ENCODE results near the gene PLPP3. TPM values are rescaled to one million over a fixed set of nuclear protein-coding genes. Genes with fewer than 3 reads are reported as not detected.

PLPP3 gene
- total RNA-seq, 2 experiments from 2014 or later = not detected

DNA sequence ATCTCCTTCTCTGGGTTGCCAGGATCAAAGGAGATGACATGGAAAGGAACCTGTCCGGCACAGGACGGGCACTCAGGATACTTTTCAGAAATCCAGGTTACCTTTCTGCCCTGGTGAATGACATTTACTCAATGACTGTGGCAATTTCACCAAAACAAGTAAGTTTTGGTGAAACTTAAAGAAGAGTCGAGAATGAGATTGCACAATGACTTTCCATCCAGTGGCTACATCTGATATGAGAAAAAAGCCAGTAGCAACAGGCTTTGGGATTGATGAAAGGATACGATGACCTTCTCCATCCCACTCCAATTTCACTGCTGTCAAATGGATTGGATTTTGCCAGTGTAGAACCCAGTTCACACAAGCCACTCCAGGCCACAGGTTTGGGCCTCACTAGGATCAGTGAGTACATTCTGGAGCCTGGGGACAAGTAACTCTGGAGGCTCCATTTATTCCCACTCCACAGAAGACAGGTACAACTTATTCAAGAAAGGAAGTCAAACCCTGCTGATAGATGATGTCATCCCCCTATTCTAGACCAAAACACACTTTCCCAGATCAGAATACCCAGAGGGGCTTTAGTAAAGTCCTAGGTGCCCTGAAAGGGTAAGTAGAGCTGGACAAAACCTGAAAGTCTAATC lies 63.3 kb downstream of the PLPP3 start:
- no peaks in the 10 kb centered on the region for H3K4me1 Mint-ChIP-seq
- intact Hi-C loops (cut with DNase I, micrococcal nuclease) = no loop called here
- H3K4me3 Mint-ChIP-seq = no peak overlapping the region
- ChIA-PET POLR2A (no interaction called here), CTCF (no interaction called here)
- H3K36me3 Mint-ChIP-seq (ENCODE audit: low read depth) = no peaks in the 10 kb centered on the region
- DNase-seq = no peak
- H3K9me3 Mint-ChIP-seq (ENCODE audit: low read depth) = no peaks in the 10 kb centered on the region
- no peak overlapping the region for H3K27ac Mint-ChIP-seq
- H3K27me3 Mint-ChIP-seq = no peaks in the 10 kb centered on the region
- ATAC-seq = no peak

DNA sequence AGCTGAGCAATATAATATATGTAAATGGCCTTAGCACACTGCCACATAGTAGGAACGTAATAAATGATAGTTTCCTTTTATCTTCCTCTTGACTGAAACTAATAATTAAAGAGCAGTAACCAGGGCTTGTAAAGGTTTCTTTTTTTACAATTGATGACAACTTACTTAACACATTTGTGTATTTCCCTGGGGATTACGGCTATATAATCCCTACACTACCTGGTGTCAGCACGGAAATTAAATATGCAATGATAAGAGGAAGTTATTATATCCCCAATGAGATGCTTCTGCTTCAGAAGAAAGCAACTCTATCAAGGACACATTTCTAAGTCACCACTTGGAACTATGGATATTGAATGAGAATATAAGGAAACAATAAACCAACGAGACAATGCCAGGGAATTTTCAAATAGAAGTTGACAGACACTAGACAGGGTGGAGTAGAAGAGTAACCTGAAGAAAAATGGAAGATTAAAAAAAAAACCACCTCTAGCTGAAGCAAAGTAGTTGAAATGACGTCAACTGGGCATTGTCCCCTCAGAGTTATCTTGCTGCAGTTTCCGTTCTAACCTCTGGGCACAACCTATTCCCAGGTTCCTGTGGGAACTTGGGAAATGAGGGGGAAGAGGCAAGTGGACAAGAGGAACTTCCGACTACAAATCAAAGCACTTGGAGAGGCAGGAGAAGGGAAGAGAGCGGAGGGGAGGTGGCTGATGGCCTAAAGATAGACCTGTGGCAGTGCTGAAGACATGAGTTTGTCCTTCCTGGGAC lies 66.5 kb downstream of the PLPP3 start:
- H3K27ac Mint-ChIP-seq = no peak overlapping the region
- POLR2A ChIA-PET = no interaction called here
- no peaks in the 10 kb centered on the region for H3K27me3 Mint-ChIP-seq
- H3K36me3 Mint-ChIP-seq (ENCODE audit: low read depth) = no peaks in the 10 kb centered on the region
- CTCF ChIA-PET = no interaction called here
- no peak for DNase-seq
- no peaks in the 10 kb centered on the region for H3K4me1 Mint-ChIP-seq
- H3K9me3 Mint-ChIP-seq (ENCODE audit: low read depth) = no peaks in the 10 kb centered on the region
- no peak overlapping the region for H3K4me3 Mint-ChIP-seq
- ATAC-seq = no peak
- intact Hi-C loops (cut with DNase I, micrococcal nuclease) = no loop called here

DNA sequence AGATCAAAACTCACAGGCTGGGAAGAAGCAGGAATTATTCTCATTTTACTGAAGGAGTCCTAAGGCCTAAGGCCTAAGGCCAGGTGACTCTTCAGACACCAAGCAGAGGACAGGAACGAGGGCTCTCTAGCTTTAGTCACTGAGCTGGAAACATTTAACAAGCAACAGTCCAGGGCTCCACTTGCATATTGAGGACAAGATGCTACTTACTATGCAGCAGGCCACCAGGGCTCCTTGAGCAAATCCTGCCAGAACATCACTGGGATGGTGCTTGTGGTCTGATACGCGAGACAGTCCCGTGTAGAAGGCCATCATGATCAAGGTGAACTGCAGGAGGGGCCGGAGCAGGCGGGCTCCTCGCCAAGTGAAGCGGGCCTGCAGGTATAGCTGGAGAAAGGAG lies 67.6 kb downstream of the PLPP3 start:
- CTCF ChIA-PET = no interaction called here
- Mint-ChIP-seq H3K27ac (no peak overlapping the region), H3K36me3 (ENCODE audit: low read depth) (no peaks in the 10 kb centered on the region), H3K9me3 (ENCODE audit: low read depth) (no peaks in the 10 kb centered on the region), H3K4me3 (no peak overlapping the region), H3K27me3 (no peaks in the 10 kb centered on the region), H3K4me1 (no peaks in the 10 kb centered on the region)
- no peak for DNase-seq
- POLR2A ChIA-PET = no interaction called here
- ATAC-seq = no peak
- intact Hi-C loops (cut with DNase I, micrococcal nuclease) = no loop called here

DNA sequence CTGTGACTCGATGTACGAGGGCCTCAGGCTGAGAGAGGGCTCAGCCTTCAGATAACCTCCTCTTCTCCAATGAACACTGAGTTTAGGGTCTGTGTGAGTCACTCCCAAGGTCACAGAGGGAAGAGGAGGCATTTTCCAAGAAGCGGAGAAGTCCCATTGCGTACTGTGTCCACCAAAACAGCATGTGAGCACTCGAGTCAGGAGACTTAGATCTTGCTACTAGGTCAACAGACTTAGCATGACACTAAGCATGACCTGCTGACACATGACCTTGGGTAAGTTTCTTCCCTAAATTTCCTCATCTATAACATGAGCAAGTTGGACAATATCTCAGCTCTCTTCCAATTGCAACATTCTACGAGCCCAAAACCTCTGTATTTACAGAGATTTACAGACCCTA lies 68.0 kb downstream of the PLPP3 start:
- ChIA-PET CTCF (no interaction called here), POLR2A (no interaction called here)
- Mint-ChIP-seq H3K27ac (no peak overlapping the region), H3K9me3 (ENCODE audit: low read depth) (no peaks in the 10 kb centered on the region), H3K27me3 (no peaks in the 10 kb centered on the region), H3K36me3 (ENCODE audit: low read depth) (no peaks in the 10 kb centered on the region), H3K4me3 (no peak overlapping the region), H3K4me1 (no peaks in the 10 kb centered on the region)
- no peak for DNase-seq
- intact Hi-C loops (cut with DNase I, micrococcal nuclease) = no loop called here
- no peak for ATAC-seq

GRCh38 chr1:56510642-56511021 lies 68.7 kb downstream of the PLPP3 start:
- CTCF ChIA-PET = no interaction called here
- no peak for DNase-seq
- Mint-ChIP-seq H3K27me3 (no peaks in the 10 kb centered on the region), H3K4me1 (no peaks in the 10 kb centered on the region), H3K36me3 (ENCODE audit: low read depth) (no peaks in the 10 kb centered on the region), H3K9me3 (ENCODE audit: low read depth) (no peaks in the 10 kb centered on the region), H3K27ac (no peak overlapping the region), H3K4me3 (no peak overlapping the region)
- POLR2A ChIA-PET = no interaction called here
- ATAC-seq = no peak
- intact Hi-C loops (cut with DNase I, micrococcal nuclease) = no loop called here

GRCh38 chr1:56509713-56510641 lies 69.4 kb downstream of the PLPP3 start:
- no peak for ATAC-seq
- Mint-ChIP-seq H3K9me3 (ENCODE audit: low read depth) (no peaks in the 10 kb centered on the region), H3K27ac (no peak overlapping the region), H3K36me3 (ENCODE audit: low read depth) (no peaks in the 10 kb centered on the region), H3K4me3 (no peak overlapping the region), H3K27me3 (no peaks in the 10 kb centered on the region), H3K4me1 (no peaks in the 10 kb centered on the region)
- ChIA-PET POLR2A (no interaction called here), CTCF (no interaction called here)
- DNase-seq = no peak
- intact Hi-C loops (cut with DNase I, micrococcal nuclease) = no loop called here

- DNase-seq (no peak), ATAC-seq (no peak)
- Mint-ChIP-seq H3K4me1 (no peaks in the 10 kb centered on the region), H3K4me3 (no peak overlapping the region), H3K9me3 (ENCODE audit: low read depth) (no peaks in the 10 kb centered on the region), H3K36me3 (ENCODE audit: low read depth) (no peaks in the 10 kb centered on the region), H3K27me3 (no peaks in the 10 kb centered on the region), H3K27ac (no peak overlapping the region)
- POLR2A ChIA-PET = no interaction called here
- intact Hi-C loops (cut with DNase I, micrococcal nuclease) = no loop called here
- CTCF ChIA-PET = interaction anchor here (0.5 to 0.6 kb wide), 2 partner anchors 14 to 1133 kb away, joined by 3 to 4 read pairs; no protein-coding TSS in a partner anchor
Measured at GRCh38 chr1:56508523-56508983, 70.8 kb downstream of the PLPP3 start.

DNA sequence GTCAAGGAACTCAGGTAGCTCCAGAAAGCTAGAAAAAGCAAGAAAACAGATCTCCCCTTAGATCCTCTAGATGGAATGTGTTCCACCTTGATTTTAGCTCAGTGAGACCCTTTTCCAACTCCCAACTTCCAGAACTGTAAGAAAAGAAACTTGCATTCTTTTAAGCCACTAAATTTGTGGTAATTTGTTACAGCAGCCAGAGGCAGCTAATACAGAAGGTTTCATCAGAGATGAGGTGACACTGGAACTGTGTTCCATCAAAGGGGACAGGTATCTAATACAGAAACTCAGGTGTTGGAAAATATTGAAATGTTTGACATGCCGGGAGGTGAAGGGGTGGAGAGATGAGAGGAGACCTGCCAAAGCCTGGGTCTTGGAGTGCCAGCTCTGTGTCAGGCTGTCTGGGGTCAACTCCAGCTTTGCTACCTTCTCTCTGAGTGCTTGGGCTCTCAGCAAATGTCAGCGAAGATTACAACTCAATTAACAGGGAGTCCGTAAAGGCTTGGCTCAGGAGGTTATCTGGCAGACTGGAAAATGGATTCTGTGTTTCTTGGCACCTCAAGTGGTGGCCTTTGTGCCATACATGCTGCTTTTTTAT lies 71.3 kb downstream of the PLPP3 start:
- DNase-seq (no peak), ATAC-seq (no peak)
- H3K4me1 Mint-ChIP-seq = no peaks in the 10 kb centered on the region
- intact Hi-C loops (cut with DNase I, micrococcal nuclease) = no loop called here
- no peak overlapping the region for H3K27ac Mint-ChIP-seq
- POLR2A ChIA-PET = no interaction called here
- H3K27me3 Mint-ChIP-seq = no peaks in the 10 kb centered on the region
- CTCF ChIA-PET = interaction anchor here (0.5 to 0.9 kb wide), 2 partner anchors 9 to 14 kb away, joined by 3 to 5 read pairs; no protein-coding TSS in a partner anchor
- H3K36me3 Mint-ChIP-seq (ENCODE audit: low read depth) = no peaks in the 10 kb centered on the region
- no peaks in the 10 kb centered on the region for H3K9me3 Mint-ChIP-seq (ENCODE audit: low read depth)
- no peak overlapping the region for H3K4me3 Mint-ChIP-seq

- Mint-ChIP-seq H3K27me3 (no peaks in the 10 kb centered on the region), H3K4me1 (no peaks in the 10 kb centered on the region), H3K4me3 (no peak overlapping the region), H3K27ac (no peak overlapping the region), H3K9me3 (ENCODE audit: low read depth) (peaks cover 2% of the 10 kb centered on the region), H3K36me3 (ENCODE audit: low read depth) (no peaks in the 10 kb centered on the region)
- POLR2A ChIA-PET = no interaction called here
- ATAC-seq (no peak), DNase-seq (no peak)
- intact Hi-C loops (cut with DNase I, micrococcal nuclease) = no loop called here
- CTCF ChIA-PET = no interaction called here
Measured at GRCh38 chr1:56506951-56507491, 72.3 kb downstream of the PLPP3 start.

DNA sequence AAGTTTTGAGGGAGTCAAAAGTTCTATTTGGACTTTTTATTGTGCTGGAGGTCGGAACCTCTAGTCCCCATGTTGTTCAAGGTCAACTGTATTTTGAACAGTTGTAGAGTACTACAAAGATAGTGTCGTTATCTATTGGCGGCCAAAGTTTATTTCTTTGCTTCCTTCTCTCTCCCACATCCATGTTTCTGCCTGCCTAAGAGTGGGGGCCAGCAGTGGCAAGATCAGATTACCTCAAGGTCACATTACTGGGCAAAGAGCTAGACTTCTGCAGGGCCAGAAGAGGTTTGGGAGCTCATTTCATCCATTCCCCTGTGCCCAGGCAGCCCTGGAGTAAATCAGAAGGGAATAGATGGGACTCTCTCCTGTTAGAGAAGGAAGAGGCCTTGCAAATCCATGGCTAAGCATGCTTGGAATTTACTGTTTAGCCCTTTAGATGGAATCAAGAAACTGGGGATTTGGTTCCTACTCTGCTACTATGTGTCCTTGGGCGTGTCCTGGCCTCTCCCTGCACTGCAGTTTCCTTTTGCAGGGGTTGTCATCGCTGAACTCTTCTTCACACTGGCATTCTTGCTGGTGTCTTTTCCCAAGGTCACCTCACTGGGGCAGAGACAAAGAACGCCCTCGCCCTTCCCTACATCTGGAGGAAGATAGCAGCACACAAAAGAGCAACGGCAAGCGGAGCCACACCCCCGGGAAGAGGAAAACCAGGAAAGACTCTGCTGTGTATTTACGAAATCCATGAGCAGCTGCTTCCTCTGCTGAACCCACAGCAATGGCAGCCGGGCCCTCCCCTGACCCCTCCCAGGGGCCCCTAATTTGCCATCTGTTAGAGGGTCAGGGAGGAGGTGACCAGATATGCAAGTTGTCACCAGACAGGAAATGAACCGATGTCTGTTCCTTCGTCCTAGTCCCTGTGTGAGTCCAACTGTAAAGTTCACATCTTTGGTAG lies 73.3 kb downstream of the PLPP3 start:
- CTCF ChIA-PET = no interaction called here
- Mint-ChIP-seq H3K27me3 (no peaks in the 10 kb centered on the region), H3K36me3 (ENCODE audit: low read depth) (no peaks in the 10 kb centered on the region), H3K4me1 (no peaks in the 10 kb centered on the region), H3K9me3 (ENCODE audit: low read depth) (peaks cover 2% of the 10 kb centered on the region), H3K27ac (no peak overlapping the region), H3K4me3 (no peak overlapping the region)
- no peak for DNase-seq
- no peak for ATAC-seq
- POLR2A ChIA-PET = no interaction called here
- intact Hi-C loops (cut with DNase I, micrococcal nuclease) = no loop called here
